Neural cell (in vitro differentiated cells): ENCODE data around the gene RGR.

ENCODE experiments used
- EP300 ChIP-seq: fragments of 450-650 bp; conservative IDR thresholded peaks from 2 replicates; pipeline ENCODE4 v1.6.1; 2014; ENCODE audit warnings: antibody characterized with exemption, mild to moderate bottlenecking, moderate library complexity; ENCODE audit not compliant: poor library complexity, severe bottlenecking
- POLR2AphosphoS5 ChIP-seq: IDR thresholded peaks from 2 replicates; pipeline ENCODE4 v1.6.1; 2012
- RAD21 ChIP-seq: fragments of 450-650 bp; conservative IDR thresholded peaks from 2 replicates; pipeline ENCODE4 v1.6.1; 2014; ENCODE audit warnings: antibody characterized with exemption, mild to moderate bottlenecking, moderate library complexity
- SMC3 ChIP-seq: fragments of 450-650 bp; conservative IDR thresholded peaks from 2 replicates; pipeline ENCODE4 v1.6.1; 2014; ENCODE audit warnings: antibody characterized with exemption, mild to moderate bottlenecking, moderate library complexity; ENCODE audit not compliant: poor library complexity
- TAF1 ChIP-seq: IDR thresholded peaks from 2 replicates; pipeline ENCODE4 v1.6.1; 2012; ENCODE audit warnings: low read depth
- TF ChIP-seq, protein P1 (sequence below): fragments of 450-650 bp; IDR thresholded peaks from 2 replicates; pipeline ENCODE4 v1.5.1; 2014; ENCODE audit warnings: antibody characterized with exemption, mild to moderate bottlenecking, moderate library complexity; ENCODE audit not compliant: poor library complexity, severe bottlenecking
- TF ChIP-seq, protein P2 (sequence below): IDR thresholded peaks from 2 replicates; pipeline ENCODE4 v1.6.1; 2012; ENCODE audit warnings: borderline replicate concordance

DNA sequence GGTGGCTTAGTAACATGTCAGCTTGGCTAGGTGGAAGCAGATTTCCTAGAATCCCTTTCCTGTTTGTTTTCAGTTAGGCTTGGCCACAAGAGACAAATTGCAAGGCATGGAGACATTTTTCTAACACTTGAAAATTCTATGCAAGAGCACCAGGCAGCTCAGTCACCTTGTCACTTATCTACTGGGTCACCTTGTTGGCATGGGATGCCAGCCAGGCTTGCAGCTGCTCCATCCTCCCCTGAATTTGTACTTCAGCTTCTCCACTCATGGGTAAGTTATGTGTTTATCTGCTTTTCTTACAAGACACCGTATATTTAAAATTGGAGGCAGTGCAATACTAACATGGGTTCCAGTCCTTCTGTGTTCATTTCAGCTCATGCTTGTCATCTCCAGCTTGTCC, 43.3 kb downstream of the RGR start:
- TF ChIP-seq, protein P1, sequence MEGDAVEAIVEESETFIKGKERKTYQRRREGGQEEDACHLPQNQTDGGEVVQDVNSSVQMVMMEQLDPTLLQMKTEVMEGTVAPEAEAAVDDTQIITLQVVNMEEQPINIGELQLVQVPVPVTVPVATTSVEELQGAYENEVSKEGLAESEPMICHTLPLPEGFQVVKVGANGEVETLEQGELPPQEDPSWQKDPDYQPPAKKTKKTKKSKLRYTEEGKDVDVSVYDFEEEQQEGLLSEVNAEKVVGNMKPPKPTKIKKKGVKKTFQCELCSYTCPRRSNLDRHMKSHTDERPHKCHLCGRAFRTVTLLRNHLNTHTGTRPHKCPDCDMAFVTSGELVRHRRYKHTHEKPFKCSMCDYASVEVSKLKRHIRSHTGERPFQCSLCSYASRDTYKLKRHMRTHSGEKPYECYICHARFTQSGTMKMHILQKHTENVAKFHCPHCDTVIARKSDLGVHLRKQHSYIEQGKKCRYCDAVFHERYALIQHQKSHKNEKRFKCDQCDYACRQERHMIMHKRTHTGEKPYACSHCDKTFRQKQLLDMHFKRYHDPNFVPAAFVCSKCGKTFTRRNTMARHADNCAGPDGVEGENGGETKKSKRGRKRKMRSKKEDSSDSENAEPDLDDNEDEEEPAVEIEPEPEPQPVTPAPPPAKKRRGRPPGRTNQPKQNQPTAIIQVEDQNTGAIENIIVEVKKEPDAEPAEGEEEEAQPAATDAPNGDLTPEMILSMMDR, result no peak
- TF ChIP-seq POLR2AphosphoS5, result no peak
- TF ChIP-seq EP300, result no peak
- TF ChIP-seq, protein P2, sequence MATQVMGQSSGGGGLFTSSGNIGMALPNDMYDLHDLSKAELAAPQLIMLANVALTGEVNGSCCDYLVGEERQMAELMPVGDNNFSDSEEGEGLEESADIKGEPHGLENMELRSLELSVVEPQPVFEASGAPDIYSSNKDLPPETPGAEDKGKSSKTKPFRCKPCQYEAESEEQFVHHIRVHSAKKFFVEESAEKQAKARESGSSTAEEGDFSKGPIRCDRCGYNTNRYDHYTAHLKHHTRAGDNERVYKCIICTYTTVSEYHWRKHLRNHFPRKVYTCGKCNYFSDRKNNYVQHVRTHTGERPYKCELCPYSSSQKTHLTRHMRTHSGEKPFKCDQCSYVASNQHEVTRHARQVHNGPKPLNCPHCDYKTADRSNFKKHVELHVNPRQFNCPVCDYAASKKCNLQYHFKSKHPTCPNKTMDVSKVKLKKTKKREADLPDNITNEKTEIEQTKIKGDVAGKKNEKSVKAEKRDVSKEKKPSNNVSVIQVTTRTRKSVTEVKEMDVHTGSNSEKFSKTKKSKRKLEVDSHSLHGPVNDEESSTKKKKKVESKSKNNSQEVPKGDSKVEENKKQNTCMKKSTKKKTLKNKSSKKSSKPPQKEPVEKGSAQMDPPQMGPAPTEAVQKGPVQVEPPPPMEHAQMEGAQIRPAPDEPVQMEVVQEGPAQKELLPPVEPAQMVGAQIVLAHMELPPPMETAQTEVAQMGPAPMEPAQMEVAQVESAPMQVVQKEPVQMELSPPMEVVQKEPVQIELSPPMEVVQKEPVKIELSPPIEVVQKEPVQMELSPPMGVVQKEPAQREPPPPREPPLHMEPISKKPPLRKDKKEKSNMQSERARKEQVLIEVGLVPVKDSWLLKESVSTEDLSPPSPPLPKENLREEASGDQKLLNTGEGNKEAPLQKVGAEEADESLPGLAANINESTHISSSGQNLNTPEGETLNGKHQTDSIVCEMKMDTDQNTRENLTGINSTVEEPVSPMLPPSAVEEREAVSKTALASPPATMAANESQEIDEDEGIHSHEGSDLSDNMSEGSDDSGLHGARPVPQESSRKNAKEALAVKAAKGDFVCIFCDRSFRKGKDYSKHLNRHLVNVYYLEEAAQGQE, result no peak
- no peak for TF ChIP-seq TAF1
- no peak for TF ChIP-seq RAD21
- no peak for TF ChIP-seq SMC3
